ENCODE data around the gene CLDND2. TPM values are rescaled to one million over a fixed set of nuclear protein-coding genes. Genes with fewer than 3 reads are reported as not detected.
"Not testable (repeated sequence)": the region's sequence is repeated elsewhere in the genome, so short reads cannot be mapped to it uniquely, and the experiment has no call there.

The CLDND2 gene
- 1 to 10 TPM; 1.7 to 1.8 TPM for total RNA-seq
- long read RNA-seq: 0 reads

DNA sequence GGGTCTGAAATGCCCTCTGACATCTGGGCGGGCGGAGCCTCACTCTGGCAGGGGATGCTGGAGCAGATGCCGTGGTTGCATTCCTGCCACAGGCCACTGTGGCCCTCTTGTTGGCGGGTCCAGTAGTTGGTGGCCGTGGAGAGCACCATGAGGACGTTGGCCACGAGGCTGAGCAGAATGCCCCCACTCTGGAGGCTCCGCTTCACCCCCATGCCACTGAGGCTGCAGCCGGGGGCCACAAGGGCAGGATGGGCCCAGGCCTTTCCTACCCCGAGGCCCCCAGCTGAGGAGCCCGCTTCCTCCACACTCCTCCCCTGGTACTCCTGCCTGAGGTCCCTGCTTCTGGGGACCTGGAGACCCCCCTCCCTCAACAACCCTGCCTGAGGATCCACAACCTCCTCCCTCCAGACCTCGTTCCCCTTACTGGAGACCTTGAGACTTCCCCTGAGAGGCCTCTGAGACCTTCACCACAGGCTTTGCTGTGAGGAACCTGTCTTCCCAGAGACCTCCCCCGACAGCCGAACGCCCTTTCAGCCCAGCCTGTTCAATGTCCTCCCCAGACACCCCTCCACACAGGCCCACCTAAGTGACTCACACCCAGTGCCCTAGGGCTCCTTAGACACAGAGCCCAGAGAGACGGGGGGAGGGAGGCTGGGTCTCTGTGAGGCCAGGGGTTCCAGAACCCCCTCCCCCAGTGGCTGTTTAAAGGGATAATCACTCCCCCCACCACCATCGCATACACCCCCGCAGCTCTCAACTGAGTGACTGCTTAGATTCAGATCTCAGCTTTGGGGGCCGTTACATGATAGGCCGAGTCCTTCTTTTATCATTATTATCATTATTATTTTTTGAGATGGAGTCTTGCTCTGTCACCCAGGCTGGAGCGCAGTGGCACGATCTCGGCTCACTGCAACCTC is at the start of gene CLDND2:
CLDND2 (minus strand) TSS at position 638 of the 917 bp plus-strand sequence; CDS start at position 212, 426 bp downstream.
- intact Hi-C loops (cut with DNase I, micrococcal nuclease): no loop called here
- ATAC-seq: no peak
- no peak for DNase-seq

DNA sequence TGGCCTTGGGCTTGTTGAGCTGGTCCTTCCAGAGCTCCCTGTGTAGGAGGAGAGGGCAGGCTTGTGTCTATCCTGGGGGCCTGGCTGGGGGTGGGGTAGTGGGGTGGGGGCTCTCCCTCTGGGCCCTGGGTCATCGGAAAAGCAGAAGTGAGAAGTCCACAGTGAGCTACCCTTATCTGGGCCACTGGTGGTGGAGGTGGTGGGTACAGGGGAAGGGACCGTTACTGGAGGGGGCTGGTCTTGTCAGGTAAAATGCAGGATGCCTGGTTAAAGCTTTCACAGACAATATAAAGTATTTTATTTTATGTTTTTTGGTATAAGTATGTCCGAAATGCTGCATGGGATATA is 49.0 kb upstream of the CLDND2 start:
- DNase-seq (no peak), ATAC-seq (no peak)
- intact Hi-C loops (cut with DNase I, micrococcal nuclease): loop anchor here in 1 of 2 donors (10.0 kb wide), 1 partner anchor 93 kb away; no protein-coding TSS in a partner anchor

DNA sequence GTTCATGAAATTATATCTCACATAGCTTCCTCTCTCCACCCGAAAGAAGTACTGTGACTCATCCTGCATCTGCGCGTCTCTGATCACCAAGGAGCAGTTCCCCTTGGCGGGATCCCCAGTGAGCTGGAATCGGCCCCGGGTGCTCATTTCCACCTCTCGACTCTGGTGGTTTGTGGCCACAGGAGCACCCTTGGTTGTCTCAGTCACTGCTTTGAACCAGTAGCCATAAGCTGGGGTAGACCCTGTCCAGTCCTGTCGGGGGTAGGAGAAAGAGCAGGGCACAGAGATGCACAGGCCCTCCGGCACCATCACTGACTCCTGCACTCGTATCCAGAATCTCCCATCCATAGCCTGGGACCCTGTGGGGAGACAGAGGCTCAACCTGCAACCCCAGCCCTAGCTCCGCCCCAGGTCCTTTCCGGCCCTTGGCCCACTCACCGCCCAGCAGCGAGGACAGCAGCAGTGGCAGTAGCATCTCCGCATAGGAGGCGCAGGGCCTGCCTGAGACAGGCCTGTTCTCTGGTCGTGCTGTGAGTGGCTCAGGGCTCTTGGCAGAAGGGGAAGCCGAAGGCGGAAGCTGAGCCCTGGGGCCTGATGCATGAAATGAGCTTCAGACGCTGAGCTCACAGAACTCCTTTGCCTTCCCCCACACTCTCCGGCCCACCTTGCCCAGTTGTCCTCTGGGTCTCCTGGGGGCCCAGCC is 48.5 kb upstream of the CLDND2 start, which contains the start of gene SIGLEC10:
SIGLEC10 (minus strand) TSS at position 536 of the 703 bp plus-strand sequence; CDS start at position 475, 61 bp downstream.
- intact Hi-C loops (cut with DNase I, micrococcal nuclease): loop anchor here in 1 of 2 donors (10.0 kb wide), 1 partner anchor 92 kb away; no protein-coding TSS in a partner anchor
- DNase-seq: peak in 1 of 2 donors; percentile 44
- peak; percentile 24 for ATAC-seq

DNA sequence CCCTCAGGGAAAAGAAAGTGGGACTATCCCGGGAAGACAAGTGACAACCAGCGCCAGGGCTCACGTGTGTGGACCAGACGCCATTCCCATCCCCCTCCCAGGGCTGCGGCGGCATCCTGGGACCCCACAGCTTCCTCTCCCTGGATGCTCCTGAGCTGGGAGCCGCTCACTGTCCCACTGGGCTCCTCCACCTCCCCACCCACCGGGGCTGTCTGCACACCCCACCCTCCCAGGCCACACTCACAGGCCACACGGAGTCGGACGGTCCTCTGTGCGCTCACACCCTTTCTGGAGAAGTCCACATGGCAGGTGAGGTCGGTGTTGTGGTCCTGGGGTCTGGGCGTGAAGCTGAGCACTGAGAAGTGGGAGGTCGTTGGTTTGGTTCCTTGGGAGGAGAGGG is 47.6 kb upstream of the CLDND2 start:
- DNase-seq, ATAC-seq: not testable (repeated sequence)
- intact Hi-C loops (cut with DNase I, micrococcal nuclease): loop anchor here in 1 of 2 donors (10.0 kb wide), 1 partner anchor 92 kb away; no protein-coding TSS in a partner anchor

DNA sequence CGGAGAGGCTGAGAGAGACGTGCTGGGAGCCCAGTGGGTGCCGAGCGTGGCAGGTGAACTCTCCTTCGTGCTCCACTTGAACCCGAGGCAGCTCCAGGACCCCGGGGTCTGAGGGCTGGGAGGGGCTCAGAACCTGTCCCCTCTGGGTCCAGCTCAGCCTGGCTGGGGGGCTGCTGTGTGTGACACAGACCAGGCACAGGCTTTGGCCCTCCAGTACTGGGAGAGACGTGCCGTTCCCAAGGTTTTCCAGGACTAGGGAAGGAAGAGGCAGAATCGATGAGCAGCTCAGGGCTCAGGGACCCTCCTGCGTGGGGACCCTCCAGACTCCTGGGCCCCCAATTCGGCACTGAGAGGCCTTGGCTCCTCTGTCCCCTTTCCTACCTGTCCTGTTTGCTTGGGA is 46.4 kb upstream of the CLDND2 start:
- intact Hi-C loops (cut with DNase I, micrococcal nuclease): loop anchor here in 1 of 2 donors (10.0 kb wide), 1 partner anchor 90 kb away; no protein-coding TSS in a partner anchor
- DNase-seq (no peak), ATAC-seq (no peak)

DNA sequence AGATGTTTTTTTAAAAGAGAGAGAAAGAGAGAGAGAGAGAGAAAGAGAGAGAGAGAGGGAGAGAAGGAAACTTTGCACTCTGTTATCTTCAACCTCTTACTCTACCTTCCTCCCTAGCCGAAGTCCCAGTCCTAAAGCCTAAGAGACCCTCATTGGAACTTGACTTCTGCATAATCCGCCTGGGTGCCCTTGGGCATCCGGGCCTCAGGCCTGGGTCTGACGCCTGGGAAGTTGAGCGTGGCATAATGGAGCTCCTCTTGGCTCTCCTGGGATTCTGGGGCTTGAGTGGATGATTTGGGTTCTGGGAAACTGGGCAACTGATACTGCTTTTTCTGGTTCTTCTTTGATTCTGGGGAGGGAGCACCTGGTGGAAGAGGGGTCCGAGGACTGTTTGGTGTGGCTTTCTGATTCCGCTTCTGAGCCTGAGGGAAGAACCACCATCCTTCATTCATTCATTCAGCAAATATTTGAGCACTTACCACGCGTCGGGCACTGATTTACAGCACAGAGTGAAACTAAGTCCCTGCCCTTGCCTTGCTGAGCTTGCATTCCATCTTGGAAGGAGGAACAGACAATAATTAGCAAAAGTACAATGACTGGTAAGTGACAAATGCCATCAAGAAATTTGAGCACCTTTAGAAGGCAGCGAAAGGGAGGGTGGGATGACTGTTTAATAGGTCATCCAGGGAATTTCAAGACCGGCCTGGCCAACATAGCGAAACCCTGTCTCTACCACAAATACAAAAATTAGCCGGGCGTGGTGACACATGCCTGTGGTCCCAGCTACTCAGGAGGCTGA is 42.3 kb upstream of the CLDND2 start:
- DNase-seq: no peak
- no peak for ATAC-seq
- intact Hi-C loops (cut with DNase I, micrococcal nuclease): loop anchor here in 1 of 2 donors (10.0 kb wide), 1 partner anchor 86 kb away; no protein-coding TSS in a partner anchor

- intact Hi-C loops (cut with DNase I, micrococcal nuclease): no loop called here
- peak; percentile 81 for ATAC-seq
These were observed 38.8 kb upstream of the CLDND2 start for GRCh38 chr19:51407511-51408131.

DNA sequence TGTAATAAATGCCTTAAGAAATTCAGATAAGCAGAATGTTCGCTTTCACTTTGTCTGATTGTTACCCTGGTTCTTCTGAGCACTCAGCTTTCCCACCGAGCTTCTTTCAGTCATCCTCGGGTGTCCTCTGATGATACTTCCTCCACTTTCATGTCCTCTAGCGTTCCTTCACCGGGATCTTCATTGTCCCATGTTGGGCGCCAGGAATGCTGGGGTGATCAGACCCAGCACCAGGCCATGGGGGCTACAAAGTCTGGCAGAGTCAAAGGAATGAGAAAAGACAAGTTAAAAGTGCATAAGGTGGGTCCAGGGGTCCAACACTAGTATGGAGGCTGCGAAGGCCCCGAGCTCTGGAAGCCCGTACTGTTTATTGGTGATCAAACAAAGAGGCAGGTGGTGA is 33.3 kb upstream of the CLDND2 start:
- DNase-seq: no peak
- no peak for ATAC-seq
- intact Hi-C loops (cut with DNase I, micrococcal nuclease): no loop called here

More at GRCh38 chr19:51407511-51408131, 38.8 kb upstream of the CLDND2 start:
- peak in 1 of 2 donors; percentile 23 for DNase-seq

GRCh38 chr19:51399936-51400335 is 31.1 kb upstream of the CLDND2 start:
- DNase-seq; intact Hi-C loops (cut with DNase I, micrococcal nuclease); ATAC-seq: not testable (repeated sequence)

- ATAC-seq (no peak), DNase-seq (no peak)
- intact Hi-C loops (cut with DNase I, micrococcal nuclease): no loop called here
These were observed 30.4 kb upstream of the CLDND2 start for GRCh38 chr19:51399231-51399630.

- DNase-seq: no peak
- ATAC-seq: no peak
- intact Hi-C loops (cut with DNase I, micrococcal nuclease): no loop called here
These were observed 29.4 kb upstream of the CLDND2 start for GRCh38 chr19:51398096-51398704.

DNA sequence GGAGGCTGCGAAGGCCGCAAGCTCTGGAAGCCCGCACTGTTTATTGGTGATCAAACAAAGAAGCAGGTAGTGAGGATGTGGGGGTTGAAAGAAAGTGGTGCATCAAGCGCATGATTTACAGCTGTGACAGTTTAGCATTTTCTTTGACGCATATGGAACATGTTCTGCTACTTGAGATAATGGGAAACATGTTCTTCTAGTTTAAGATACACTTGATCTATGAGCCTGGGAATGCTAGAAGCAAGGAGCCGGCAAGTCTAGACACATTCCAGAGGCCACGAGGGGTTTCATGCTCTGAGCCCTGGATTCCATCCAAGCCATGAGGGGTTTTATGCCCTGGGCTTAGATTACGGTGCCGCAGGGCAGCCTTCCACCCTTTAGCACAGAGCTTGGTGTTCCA is 28.6 kb upstream of the CLDND2 start:
- DNase-seq; ATAC-seq; intact Hi-C loops (cut with DNase I, micrococcal nuclease): not testable (repeated sequence)

GRCh38 chr19:51396175-51396574 is 27.4 kb upstream of the CLDND2 start:
- intact Hi-C loops (cut with DNase I, micrococcal nuclease): no loop called here

DNA sequence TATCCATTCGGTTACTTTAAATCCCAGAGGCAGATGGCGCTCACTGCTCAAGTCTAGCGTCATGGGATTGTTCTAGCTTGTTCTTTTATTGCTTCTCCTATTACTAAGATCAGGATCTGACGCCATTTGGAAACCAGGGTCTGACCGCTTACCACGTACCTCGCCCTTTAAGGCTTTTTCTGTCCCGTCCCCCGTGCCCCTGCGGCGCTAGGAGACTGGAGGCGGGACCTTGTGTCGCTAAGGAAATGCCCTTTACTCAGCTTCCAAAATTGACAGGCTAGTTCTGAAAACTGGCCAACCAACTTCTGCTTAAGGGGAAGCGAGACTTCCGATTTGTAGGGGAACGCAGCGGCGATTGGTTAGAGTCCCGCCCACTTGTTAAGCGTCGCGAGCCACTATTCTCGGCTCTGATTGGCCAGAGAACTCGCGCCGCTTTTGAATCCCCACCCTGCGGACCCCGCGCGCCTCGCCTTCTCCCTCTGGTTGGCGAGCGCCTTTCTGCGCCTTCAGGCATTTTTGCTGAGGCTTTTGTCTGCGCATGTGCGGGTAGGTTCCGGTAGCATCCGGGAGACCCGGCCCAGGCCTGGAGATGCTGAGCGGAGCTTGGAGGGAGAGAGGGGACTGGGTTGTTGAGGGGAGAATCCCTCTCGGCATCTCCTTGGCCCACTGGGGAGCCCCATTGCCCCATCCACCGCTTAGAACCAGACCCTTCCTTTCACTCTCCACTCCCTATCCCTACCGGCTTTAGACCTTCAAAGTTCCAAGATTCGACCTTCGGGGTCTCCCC is 25.4 kb upstream of the CLDND2 start:
- ATAC-seq: peak; percentile 99
- intact Hi-C loops (cut with DNase I, micrococcal nuclease): no loop called here
- peak; percentile 92 to 94 for DNase-seq

More at GRCh38 chr19:51396175-51396574, 27.4 kb upstream of the CLDND2 start:
- no peak for DNase-seq
- ATAC-seq: no peak

GRCh38 chr19:51392701-51393100 is 23.9 kb upstream of the CLDND2 start:
- no peak for ATAC-seq
- no peak for DNase-seq
- intact Hi-C loops (cut with DNase I, micrococcal nuclease): no loop called here

DNA sequence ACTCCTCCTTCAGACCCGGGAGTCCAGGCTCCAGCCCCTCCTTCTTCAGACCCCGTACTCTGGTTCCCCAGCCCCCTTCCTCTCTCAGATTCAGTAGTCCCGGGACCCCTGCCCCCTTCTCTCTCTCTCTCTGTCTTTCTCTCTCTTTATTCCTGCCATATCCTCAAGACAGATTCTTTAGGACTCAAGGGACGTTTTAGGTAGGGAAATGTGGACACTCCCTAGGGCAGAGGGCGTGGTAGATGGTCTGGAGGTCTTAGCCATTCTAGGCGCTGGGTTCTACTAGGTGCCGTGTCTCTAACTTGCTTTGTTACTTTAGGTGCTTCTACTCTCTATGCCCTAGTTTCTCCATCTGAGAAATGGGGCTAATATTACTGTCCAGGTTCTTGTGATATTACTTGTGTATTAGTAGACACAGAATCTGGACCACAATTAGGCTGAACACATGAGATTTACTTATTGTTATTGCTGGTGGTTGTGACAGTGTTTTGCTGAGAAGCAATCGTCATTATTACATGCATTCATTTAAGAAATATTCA is 22.3 kb upstream of the CLDND2 start:
- intact Hi-C loops (cut with DNase I, micrococcal nuclease): no loop called here
- ATAC-seq: no peak
- no peak for DNase-seq

GRCh38 chr19:51389143-51389542 is 20.3 kb upstream of the CLDND2 start:
- ATAC-seq (no peak), DNase-seq (no peak)
- intact Hi-C loops (cut with DNase I, micrococcal nuclease): no loop called here
